DOHH2 (cell line): ENCODE measurements around the gene GLOD5.

ENCODE experiments used
- H3F3A ChIP-seq: fragments of 200-600 bp; sonication (generic), shearing (Covaris generic); 2 replicates; pipeline ENCODE4 v1.6.0; 2016; ENCODE audit warnings: antibody characterized with exemption, mild to moderate bottlenecking; ENCODE audit not compliant: control insufficient read depth, insufficient read depth
- H3K27ac ChIP-seq: fragments of 200-600 bp; sonication (generic); 2 replicates; pipeline ENCODE4 v1.5.1; 2014; ENCODE audit warnings: low read depth, mild to moderate bottlenecking, low read length, moderate library complexity
- H3K27me3 ChIP-seq: fragments of 200-600 bp; sonication (generic); 2 replicates; pipeline ENCODE4 v1.6.1; 2014; ENCODE audit warnings: mild to moderate bottlenecking, low read length, mixed read lengths; ENCODE audit not compliant: control insufficient read depth
- H3K36me3 ChIP-seq: fragments of 200-600 bp; sonication (generic); 2 replicates; pipeline ENCODE4 v1.6.1; 2014; ENCODE audit warnings: mild to moderate bottlenecking, low read length, moderate library complexity, mixed read lengths; ENCODE audit not compliant: control insufficient read depth
- H3K4me1 ChIP-seq: fragments of 200-600 bp; sonication (generic); 2 replicates; pipeline ENCODE4 v1.6.1; 2014; ENCODE audit warnings: mild to moderate bottlenecking, low read length, mixed read lengths; ENCODE audit not compliant: control insufficient read depth
- H3K4me2 ChIP-seq: fragments of 200-600 bp; sonication (generic); 2 replicates; pipeline ENCODE4 v1.6.0; 2014; ENCODE audit warnings: mild to moderate bottlenecking, low read length, moderate library complexity
- H3K4me3 ChIP-seq: fragments of 200-600 bp; sonication (generic); 2 replicates; pipeline ENCODE4 v1.5.1; 2014; ENCODE audit warnings: mild to moderate bottlenecking, low read length, mixed read lengths
- H3K79me2 ChIP-seq: fragments of 200-600 bp; sonication (generic); 2 replicates; pipeline ENCODE4 v1.6.1; 2014; ENCODE audit warnings: mild to moderate bottlenecking, low read length, mixed read lengths; ENCODE audit not compliant: control insufficient read depth
- H3K9me2 ChIP-seq: fragments of 200-600 bp; sonication (generic); replicated peaks from 2 replicates; pipeline ENCODE4 v1.6.1; 2014; ENCODE audit warnings: mild to moderate bottlenecking, low read length, mixed read lengths; ENCODE audit not compliant: control insufficient read depth
- H3K9me3 ChIP-seq: fragments of 200-600 bp; sonication (generic); 2 replicates; pipeline ENCODE4 v1.6.1; 2014; ENCODE audit warnings: antibody characterized with exemption, low read length, mixed read lengths; ENCODE audit not compliant: control insufficient read depth, insufficient read depth
- H4K20me1 ChIP-seq: fragments of 200-600 bp; sonication (generic); 2 replicates; pipeline ENCODE4 v1.6.0; 2014; ENCODE audit warnings: low read depth, mild to moderate bottlenecking, antibody characterized with exemption, low read length, moderate library complexity; ENCODE audit not compliant: control insufficient read depth, insufficient read depth
- EZH2phosphoT487 ChIP-seq: fragments of 200-600 bp; sonication (generic); IDR thresholded peaks from 2 replicates; pipeline ENCODE4 v1.6.1; 2017; ENCODE audit warnings: borderline replicate concordance, mild to moderate bottlenecking, antibody characterized with exemption, low read length, moderate library complexity, mixed read lengths
- TF ChIP-seq, protein P1 (sequence below): fragments of 200-600 bp; sonication (generic); IDR thresholded peaks from one replicate; pipeline ENCODE4 v1.5.1; 2014; ENCODE audit warnings: antibody characterized with exemption, mild to moderate bottlenecking, low read depth, low read length; ENCODE audit not compliant: poor library complexity, severe bottlenecking

The GLOD5 gene

DNA sequence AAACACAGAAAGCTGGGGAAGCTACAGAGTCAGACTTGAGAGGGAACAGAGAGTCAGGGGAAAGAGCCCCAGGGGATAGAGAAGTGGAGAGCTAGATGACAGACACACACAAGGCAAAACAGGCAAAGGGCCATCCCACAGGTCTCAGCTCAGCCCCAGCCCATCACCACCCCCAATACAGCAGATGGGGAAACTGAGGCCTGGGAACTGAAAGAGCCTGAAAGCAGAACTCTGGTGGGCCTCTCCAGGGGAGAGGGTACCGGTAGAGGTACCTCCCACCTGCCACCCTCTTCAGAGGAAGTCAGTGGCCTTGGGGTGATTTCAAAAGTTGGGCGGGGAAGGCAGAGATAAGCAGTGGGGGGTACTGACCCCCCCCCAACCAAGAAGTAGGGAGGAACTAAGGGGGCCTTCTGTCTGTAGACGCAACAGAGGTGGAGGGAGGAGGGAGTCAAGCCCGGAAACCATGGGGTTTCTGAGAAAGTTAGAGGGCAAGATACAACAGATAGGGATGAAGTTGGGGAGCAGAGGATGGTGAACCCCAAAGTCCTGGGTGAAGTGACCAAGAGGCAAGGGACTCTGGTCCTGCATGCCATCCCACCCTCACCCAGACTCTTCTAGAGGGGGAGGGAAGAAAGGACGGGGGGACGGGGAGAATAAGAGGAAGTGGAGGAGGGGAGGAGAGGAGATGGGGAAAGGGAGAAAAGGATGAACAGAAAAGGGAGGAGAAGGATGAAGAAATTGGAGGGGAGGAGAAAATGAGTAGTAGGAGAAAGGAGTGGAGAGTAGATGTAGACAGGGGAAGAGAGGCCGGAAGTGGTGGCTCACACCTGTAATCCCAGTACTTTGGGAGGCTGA is 28.0 kb downstream of the GLOD5 start:
- no peaks in the 10 kb centered on the region for H3F3A ChIP-seq
- no peaks in the 10 kb centered on the region for H3K4me1 ChIP-seq
- no peaks in the 10 kb centered on the region for H4K20me1 ChIP-seq
- no peaks in the 10 kb centered on the region for H3K36me3 ChIP-seq
- no peak for TF ChIP-seq EZH2phosphoT487
- TF ChIP-seq, protein P1, sequence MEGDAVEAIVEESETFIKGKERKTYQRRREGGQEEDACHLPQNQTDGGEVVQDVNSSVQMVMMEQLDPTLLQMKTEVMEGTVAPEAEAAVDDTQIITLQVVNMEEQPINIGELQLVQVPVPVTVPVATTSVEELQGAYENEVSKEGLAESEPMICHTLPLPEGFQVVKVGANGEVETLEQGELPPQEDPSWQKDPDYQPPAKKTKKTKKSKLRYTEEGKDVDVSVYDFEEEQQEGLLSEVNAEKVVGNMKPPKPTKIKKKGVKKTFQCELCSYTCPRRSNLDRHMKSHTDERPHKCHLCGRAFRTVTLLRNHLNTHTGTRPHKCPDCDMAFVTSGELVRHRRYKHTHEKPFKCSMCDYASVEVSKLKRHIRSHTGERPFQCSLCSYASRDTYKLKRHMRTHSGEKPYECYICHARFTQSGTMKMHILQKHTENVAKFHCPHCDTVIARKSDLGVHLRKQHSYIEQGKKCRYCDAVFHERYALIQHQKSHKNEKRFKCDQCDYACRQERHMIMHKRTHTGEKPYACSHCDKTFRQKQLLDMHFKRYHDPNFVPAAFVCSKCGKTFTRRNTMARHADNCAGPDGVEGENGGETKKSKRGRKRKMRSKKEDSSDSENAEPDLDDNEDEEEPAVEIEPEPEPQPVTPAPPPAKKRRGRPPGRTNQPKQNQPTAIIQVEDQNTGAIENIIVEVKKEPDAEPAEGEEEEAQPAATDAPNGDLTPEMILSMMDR = no peak
- H3K9me2 ChIP-seq = no peaks in the 10 kb centered on the region
- H3K4me2 ChIP-seq = no peak overlapping the region
- H3K9me3 ChIP-seq = no peaks in the 10 kb centered on the region
- no peak overlapping the region for H3K4me3 ChIP-seq
- no peak overlapping the region for H3K27ac ChIP-seq
- H3K79me2 ChIP-seq = no peaks in the 10 kb centered on the region
- H3K27me3 ChIP-seq = no peaks in the 10 kb centered on the region

DNA sequence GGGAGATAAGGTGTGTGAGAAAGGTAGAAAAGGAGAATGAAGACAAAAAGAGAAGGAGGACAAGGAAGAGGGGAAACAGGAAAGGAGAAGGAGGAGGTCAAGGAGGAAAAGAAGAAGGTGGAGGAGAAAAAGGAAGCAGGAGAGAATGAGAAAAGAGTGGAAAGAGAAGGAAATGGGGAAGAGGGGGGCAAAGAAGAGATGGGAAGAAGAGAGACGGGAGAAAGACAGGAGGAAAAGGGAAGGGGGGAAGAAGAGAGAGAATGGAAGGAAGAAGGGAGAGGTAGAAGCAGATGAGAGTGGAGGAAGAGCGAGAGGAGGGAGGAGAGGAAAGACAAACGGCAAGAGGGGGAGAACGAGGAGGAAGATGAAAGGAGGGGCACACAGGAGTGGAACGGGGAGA is 28.9 kb downstream of the GLOD5 start:
- no peak overlapping the region for H3K4me3 ChIP-seq
- no peaks in the 10 kb centered on the region for H3F3A ChIP-seq
- H3K79me2 ChIP-seq = no peaks in the 10 kb centered on the region
- no peaks in the 10 kb centered on the region for H3K4me1 ChIP-seq
- no peak overlapping the region for H3K4me2 ChIP-seq
- no peaks in the 10 kb centered on the region for H3K9me3 ChIP-seq
- no peaks in the 10 kb centered on the region for H3K36me3 ChIP-seq
- H4K20me1 ChIP-seq = no peaks in the 10 kb centered on the region
- H3K27me3 ChIP-seq = no peaks in the 10 kb centered on the region
- TF ChIP-seq, protein P1 = no peak
- TF ChIP-seq EZH2phosphoT487 = no peak
- H3K9me2 ChIP-seq = no peaks in the 10 kb centered on the region
- H3K27ac ChIP-seq = no peak overlapping the region

DNA sequence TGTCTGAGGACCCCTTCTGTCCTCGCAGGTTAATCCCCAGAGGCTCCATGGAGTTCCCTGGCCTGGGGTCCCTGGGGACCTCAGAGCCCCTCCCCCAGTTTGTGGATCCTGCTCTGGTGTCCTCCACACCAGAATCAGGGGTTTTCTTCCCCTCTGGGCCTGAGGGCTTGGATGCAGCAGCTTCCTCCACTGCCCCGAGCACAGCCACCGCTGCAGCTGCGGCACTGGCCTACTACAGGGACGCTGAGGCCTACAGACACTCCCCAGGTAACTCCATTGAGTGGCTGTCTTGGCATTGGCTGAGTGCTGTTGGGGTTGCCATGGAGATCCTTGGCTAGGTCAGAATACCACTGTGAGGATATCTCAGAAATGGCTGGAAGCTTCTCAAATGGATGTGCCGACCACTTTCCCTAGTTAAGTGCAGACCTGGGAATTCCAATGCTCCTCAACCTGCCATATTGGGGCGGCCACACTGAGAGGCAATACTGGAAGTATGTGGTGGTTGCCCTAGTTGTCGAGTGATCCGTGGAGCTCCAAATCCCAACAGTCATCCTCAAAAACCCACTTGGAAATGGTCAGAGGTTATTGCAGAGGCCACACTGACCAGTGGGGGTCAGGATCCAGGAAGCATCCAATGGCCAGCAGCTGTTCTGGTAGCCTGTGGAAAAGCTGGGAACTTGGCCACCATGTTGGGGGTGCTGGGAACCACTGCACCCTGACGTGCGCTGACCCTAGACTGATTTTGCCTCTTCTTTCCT is 29.7 kb downstream of the GLOD5 start:
- no peaks in the 10 kb centered on the region for H3K27me3 ChIP-seq
- no peaks in the 10 kb centered on the region for H3K9me3 ChIP-seq
- H3K4me2 ChIP-seq = no peak overlapping the region
- no peaks in the 10 kb centered on the region for H3K4me1 ChIP-seq
- no peaks in the 10 kb centered on the region for H4K20me1 ChIP-seq
- H3K36me3 ChIP-seq = no peaks in the 10 kb centered on the region
- H3K79me2 ChIP-seq = no peaks in the 10 kb centered on the region
- H3F3A ChIP-seq = no peaks in the 10 kb centered on the region
- no peak overlapping the region for H3K4me3 ChIP-seq
- H3K27ac ChIP-seq = no peak overlapping the region
- TF ChIP-seq, protein P1 = no peak
- no peak for TF ChIP-seq EZH2phosphoT487
- H3K9me2 ChIP-seq = no peaks in the 10 kb centered on the region
